ENCODE results near the gene RBSN.

- TF ChIP-seq CTCF (IDR thresholded peaks at IDR 0.05) (no peak), POLR2A (IDR thresholded peaks at IDR 0.05) (no peak), EP300 (IDR thresholded peaks at IDR 0.05) (no peak)
Observed at GRCh38 chr3:15107075-15107947, 8.4 kb upstream of the RBSN start.

Data from sigmoid colon (tissue), 4 donors.